ENCODE measurements around the gene CLK4.

CLK4 gene

DNA sequence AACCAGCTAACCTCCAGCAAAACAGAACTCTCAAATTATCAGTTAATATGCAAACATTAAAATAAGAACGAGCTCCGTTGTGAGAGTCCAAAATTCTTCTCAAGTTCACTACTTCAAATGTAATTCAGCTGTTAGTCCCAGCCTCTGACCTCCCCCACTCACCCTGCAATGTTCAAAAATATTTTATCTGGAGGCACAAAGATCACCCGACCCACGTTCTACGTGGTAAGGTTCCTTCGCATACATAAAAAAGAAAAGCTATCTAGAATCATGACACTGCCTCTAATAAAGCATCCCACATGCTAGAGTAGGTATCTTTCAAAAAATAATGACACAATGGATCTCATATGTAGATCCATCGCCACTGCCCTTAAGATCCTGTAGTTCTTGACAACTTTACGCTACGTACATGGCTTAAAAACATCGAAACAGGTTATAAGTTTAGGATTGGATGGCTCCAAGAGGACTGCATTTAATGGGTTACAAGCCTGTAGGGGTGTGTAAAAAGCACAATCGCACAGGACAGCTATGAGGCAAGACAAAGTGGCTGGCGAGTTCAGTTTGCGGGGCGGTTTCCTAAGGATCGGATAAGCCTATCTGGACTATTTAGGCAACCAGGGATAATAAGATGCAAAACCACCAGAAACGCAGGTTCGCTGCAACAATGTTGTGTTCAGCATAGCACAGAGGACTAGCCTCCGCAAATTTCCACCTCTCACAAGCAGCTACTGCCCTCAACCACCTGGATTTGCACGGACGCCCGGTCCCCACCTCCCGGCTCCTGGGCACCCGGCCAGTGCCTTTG, 969 bp downstream of the CLK4 start:
- H3K27me3 ChIP-seq (ENCODE audit: low read depth): no peaks in the 10 kb centered on the region
- 0 out of 2 replicates have a peak, but pooled peaks cover 3% of the 10 kb centered on the region for H3K9me3 ChIP-seq
- peak overlapping the region; percentile 93 for H3K4me3 ChIP-seq
- peaks cover 28% of the 10 kb centered on the region for H3K36me3 ChIP-seq (replicated peaks)
- in situ Hi-C loops (cut with MboI; ENCODE audit: low sequenced_read_pairs): no loop called here
- peak in 1 of 2 experiments; percentile 30 for DNase-seq (ENCODE audit: low spot score in 2 of 2)
- H3K4me1 ChIP-seq: peaks cover 10% of the 10 kb centered on the region

DNA sequence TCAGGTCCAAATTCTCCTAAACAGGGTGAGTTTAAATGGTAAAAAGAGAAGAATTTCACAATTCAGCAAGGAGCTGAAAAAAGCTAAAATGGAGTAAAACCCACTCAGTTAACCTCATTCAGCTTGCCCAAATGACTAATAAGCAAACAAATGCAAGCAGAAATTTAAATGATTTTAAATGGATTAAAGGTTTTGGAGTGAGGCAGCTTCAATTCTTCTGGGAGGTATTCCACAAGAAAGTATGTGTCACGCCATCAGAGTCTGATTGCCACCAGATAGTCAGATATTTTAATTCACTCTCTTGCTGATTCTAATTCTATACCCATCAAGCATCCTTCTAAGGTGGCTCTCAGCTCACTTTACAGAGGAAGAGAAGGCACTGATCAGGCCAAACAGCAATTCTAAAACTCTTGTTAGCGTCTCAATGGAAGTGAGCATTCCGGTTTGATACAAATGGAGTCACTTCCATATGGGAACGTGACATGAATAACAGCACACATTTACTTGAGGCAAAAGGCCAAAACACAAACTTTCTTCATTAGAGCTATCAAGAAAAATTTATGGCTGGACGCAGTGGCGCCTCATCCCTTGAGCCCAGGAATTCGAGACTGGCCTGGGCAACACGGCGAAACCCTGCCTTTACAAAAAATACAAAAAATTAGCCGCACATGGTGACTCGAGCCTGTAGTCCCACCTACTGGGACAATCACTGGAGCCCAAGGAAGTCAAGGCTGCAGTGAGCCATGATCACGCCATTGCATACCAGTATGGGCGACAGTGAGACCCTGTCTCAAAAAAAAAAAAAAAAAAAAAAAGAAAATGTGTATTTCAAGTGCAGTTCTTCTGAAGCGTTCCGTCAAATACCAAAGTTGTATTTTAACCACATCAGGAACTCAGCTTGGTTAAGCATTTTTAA, 2.0 kb downstream of the CLK4 start:
- peak in 1 of 2 experiments; percentile 35 for DNase-seq (ENCODE audit: low spot score in 2 of 2)
- H3K4me1 ChIP-seq: peaks cover 10% of the 10 kb centered on the region
- in situ Hi-C loops (cut with MboI; ENCODE audit: low sequenced_read_pairs): no loop called here
- 0 out of 2 replicates have a peak, but pooled peaks cover 3% of the 10 kb centered on the region for H3K9me3 ChIP-seq
- H3K4me3 ChIP-seq: peak overlapping the region; percentile 93
- H3K27me3 ChIP-seq (ENCODE audit: low read depth): no peaks in the 10 kb centered on the region
- H3K36me3 ChIP-seq (replicated peaks): peaks cover 38% of the 10 kb centered on the region

DNA sequence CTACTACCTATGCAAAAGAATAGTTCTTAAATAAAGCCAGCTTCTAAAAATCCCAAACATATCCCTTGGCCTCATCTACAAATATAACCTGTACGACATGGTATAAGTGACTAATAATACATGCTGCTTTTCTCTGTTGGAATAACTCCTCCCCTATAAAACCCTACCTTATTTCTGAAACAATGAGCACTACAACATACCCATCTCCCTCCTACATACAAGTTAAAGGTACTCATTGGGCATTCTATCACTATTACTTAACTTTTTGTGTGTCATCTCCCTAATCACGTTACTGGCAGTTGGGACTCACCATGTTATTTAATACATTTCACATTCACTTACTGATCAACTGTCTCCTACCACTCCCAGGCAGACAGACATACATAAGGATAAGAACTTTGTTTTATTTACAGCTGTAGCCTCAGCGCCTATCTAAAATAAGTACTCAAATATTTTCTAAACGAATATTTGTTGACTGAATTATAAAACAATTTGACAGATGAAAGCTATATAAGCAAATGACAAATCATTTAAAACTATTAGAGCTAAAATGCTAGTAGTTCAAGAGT, 4.1 kb downstream of the CLK4 start:
- H3K4me1 ChIP-seq: peaks cover 10% of the 10 kb centered on the region
- no peak overlapping the region for H3K4me3 ChIP-seq
- in situ Hi-C loops (cut with MboI; ENCODE audit: low sequenced_read_pairs): no loop called here
- H3K36me3 ChIP-seq (replicated peaks): peaks cover 56% of the 10 kb centered on the region
- 0 out of 2 replicates have a peak, but pooled peaks cover 3% of the 10 kb centered on the region for H3K9me3 ChIP-seq
- no peaks in the 10 kb centered on the region for H3K27me3 ChIP-seq (ENCODE audit: low read depth)
- no peak for DNase-seq (ENCODE audit: low spot score in 2 of 2)

DNA sequence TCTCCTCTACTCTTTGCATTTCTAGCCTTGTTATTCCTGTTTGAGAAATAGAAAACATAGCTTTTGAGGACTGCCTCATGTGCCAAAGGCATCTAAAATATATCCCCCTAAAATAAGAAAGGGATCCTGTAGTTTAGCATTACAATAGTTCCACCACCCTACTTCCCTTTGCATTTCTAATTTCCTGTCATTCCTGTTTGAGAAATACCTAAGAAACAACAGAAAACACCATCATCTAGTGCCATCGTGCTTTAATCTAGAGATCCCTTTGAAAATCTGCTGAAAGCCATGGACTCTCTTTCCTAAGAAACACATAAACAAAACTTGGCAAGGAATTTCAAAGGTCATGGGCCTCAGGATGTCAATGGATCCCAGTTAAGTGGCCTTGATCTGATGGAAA, 7.5 kb downstream of the CLK4 start:
- peaks cover 5% of the 10 kb centered on the region for H3K4me1 ChIP-seq
- no peaks in the 10 kb centered on the region for H3K27me3 ChIP-seq (ENCODE audit: low read depth)
- no peak for DNase-seq (ENCODE audit: low spot score in 2 of 2)
- peaks cover 87% of the 10 kb centered on the region for H3K36me3 ChIP-seq (replicated peaks)
- in situ Hi-C loops (cut with MboI; ENCODE audit: low sequenced_read_pairs): no loop called here
- no peaks in the 10 kb centered on the region for H3K9me3 ChIP-seq
- H3K4me3 ChIP-seq: no peak overlapping the region

DNA sequence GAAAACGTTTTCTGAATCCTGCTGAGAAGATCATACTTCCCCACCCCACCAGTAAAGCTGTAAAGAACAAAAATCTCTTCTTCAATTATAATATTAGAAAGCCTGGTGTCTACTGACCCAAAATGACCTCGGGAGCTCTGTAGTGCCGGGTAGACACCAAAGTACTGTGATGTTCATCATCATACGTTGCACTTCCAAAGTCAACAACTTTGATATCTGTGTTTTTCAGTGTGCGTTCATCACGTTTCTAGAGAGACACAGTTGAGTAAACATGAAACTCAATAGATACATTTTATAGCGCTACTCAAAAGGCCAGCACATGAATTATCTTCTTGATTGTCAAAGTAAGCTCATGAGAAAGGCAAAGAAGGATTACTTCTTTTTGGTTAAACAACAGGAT, 14.6 kb downstream of the CLK4 start:
- H3K27me3 ChIP-seq (ENCODE audit: low read depth): no peaks in the 10 kb centered on the region
- no peaks in the 10 kb centered on the region for H3K9me3 ChIP-seq
- in situ Hi-C loops (cut with MboI; ENCODE audit: low sequenced_read_pairs): no loop called here
- DNase-seq (ENCODE audit: low spot score in 2 of 2): no peak
- H3K36me3 ChIP-seq (replicated peaks): peaks cover 85% of the 10 kb centered on the region
- H3K4me1 ChIP-seq: no peaks in the 10 kb centered on the region
- H3K4me3 ChIP-seq: no peak overlapping the region

DNA sequence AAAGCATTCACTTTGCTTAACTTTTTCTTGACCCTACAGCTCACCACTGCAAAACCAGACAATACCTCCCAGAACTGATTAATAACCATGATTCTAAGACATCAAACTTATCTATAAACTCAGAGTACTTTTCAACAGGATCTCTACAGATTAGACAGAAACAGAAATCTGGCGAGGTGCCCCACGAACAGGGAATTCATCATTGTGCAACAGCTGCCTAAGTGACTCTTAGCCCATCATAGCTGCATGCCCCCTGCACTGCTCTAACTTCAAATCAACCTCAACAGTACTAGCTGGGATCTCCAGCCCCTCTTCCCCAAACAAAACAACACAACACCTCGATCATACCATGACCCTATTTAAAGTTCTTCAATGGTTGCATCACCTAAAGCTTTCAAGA, 20.6 kb downstream of the CLK4 start:
- no peak for DNase-seq (ENCODE audit: low spot score in 2 of 2)
- Histone ChIP-seq H3K27me3 (ENCODE audit: low read depth) (no peaks in the 10 kb centered on the region), H3K36me3 (replicated peaks) (peaks cover 77% of the 10 kb centered on the region), H3K4me1 (no peaks in the 10 kb centered on the region), H3K9me3 (no peaks in the 10 kb centered on the region), H3K4me3 (no peak overlapping the region)
- in situ Hi-C loops (cut with MboI; ENCODE audit: low sequenced_read_pairs): no loop called here

DNA sequence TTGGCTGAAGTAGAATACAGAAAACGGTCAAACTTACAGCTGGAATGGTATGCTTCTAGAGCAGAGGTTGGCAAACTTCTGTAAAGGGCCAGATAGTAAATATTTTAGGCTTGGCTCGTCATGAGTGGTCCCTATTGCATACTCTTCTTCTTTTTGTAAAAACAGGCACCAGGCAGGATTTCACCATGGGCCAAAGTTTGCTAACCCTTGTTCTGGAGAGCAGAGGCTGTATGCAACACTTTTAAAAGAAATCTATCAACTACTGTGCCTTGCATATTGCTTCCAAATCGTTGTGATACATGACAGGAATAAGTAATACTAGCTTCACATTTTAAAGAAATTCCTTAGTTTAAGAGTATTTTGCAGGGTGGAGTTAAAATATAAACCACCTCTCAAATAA, 21.1 kb downstream of the CLK4 start:
- H3K9me3 ChIP-seq: no peaks in the 10 kb centered on the region
- peaks cover 74% of the 10 kb centered on the region for H3K36me3 ChIP-seq (replicated peaks)
- no peak for DNase-seq (ENCODE audit: low spot score in 2 of 2)
- no peaks in the 10 kb centered on the region for H3K4me1 ChIP-seq
- H3K4me3 ChIP-seq: no peak overlapping the region
- in situ Hi-C loops (cut with MboI; ENCODE audit: low sequenced_read_pairs): no loop called here
- no peaks in the 10 kb centered on the region for H3K27me3 ChIP-seq (ENCODE audit: low read depth)

DNA sequence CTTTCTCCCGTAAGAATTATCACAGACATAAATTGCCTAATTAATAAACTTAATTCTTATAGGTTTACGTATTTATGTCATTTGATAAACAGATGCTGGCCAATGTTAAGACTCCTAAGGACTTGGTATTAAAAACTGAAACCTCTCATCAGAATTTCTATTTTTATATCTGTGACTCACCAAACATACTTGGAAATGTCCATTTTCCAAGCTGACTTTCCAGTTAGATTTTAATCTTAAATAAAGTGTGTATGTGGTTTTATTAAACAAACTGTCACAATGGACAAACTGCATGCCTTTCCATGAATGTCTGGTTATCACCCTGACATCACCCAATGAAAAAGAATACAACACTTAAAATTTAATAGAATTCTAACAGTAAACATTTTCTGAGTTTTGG, 24.1 kb downstream of the CLK4 start:
- H3K36me3 ChIP-seq (replicated peaks): peaks cover 55% of the 10 kb centered on the region
- H3K27me3 ChIP-seq (ENCODE audit: low read depth): no peaks in the 10 kb centered on the region
- no peak overlapping the region for H3K4me3 ChIP-seq
- no peaks in the 10 kb centered on the region for H3K9me3 ChIP-seq
- no peak for DNase-seq (ENCODE audit: low spot score in 2 of 2)
- no peaks in the 10 kb centered on the region for H3K4me1 ChIP-seq
- in situ Hi-C loops (cut with MboI; ENCODE audit: low sequenced_read_pairs): no loop called here

DNA sequence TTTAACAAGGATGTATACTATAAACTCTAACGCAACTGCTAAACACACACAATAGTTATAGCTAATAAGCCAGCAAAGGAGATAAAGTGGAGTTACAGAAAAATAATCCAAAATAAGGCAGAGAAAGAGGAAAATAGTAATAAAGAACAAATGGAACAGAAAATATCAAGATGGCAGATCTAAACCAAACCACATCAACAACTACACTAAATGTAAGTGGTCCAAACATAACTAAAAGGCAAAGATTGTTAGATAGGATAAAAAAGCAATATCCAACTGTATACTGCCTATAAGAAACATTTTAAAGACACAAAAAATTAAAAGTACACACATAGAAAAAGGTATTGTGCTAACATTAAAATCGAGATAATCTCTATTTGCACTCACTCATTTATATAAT, 31.1 kb downstream of the CLK4 start:
- H3K27me3 ChIP-seq (ENCODE audit: low read depth): no peaks in the 10 kb centered on the region
- H3K36me3 ChIP-seq (replicated peaks): no peaks in the 10 kb centered on the region; the same call in 1 of the 2 replicates
- H3K4me3 ChIP-seq: no peak overlapping the region
- DNase-seq (ENCODE audit: low spot score in 2 of 2): no peak
- 0 out of 2 replicates have a peak, but pooled peaks cover 5% of the 10 kb centered on the region for H3K9me3 ChIP-seq
- H3K4me1 ChIP-seq: no peaks in the 10 kb centered on the region
- in situ Hi-C loops (cut with MboI; ENCODE audit: low sequenced_read_pairs): no loop called here

DNA sequence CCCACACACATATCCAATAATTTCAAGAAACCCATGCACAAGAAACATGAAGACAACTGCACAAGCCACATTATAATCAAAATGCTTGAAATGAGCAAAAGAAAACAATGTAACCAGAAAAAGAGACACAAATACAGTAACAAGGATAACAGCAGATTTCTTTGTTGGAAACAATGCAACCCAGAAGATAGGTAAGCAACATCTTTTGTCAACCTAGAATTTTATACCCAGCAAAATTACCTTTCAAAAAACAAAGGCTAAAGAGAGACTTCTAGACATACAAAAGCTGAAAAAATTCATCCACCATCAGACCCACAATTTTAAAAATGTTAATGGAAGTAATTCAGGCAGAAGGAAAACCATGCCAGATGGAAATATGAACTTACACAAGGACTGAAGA, 31.7 kb downstream of the CLK4 start:
- H3K27me3 ChIP-seq (ENCODE audit: low read depth): no peaks in the 10 kb centered on the region
- no peak overlapping the region for H3K4me3 ChIP-seq
- H3K36me3 ChIP-seq (replicated peaks): no peaks in the 10 kb centered on the region; the same call in 1 of the 2 replicates
- DNase-seq (ENCODE audit: low spot score in 2 of 2): no peak
- H3K9me3 ChIP-seq: 0 out of 2 replicates have a peak, but pooled peaks cover 5% of the 10 kb centered on the region
- no peaks in the 10 kb centered on the region for H3K4me1 ChIP-seq
- in situ Hi-C loops (cut with MboI; ENCODE audit: low sequenced_read_pairs): no loop called here

DNA sequence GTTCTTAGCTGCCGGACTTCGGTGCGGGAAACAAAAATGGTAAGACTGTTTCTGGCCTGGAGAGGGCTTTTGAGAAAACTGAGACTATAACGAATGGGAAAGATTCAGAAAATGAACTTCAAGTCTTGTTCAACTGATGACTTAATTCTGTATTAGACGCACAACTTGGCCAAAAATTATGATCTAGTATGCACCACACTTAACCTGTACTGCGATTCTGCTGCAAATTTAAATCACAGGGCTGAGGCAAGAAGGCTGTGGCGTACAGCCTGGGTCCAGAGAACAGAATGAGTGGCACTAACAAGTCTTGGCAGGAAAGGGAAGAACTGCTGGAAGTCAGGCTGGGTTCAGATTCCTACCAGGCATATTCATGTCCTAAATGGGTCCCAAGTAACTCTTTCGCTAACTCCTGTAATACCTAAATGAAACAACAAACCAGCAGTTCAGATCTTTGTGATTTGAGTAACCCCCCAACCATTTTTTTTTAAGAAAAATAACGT, 35.9 kb downstream of the CLK4 start:
- no peak for DNase-seq (ENCODE audit: low spot score in 2 of 2)
- in situ Hi-C loops (cut with MboI; ENCODE audit: low sequenced_read_pairs): loop anchor here (5.0 kb wide), 1 partner anchor 309 kb away; no protein-coding TSS in a partner anchor
- Histone ChIP-seq H3K36me3 (replicated peaks) (no peaks in the 10 kb centered on the region), H3K9me3 (0 out of 2 replicates have a peak, but pooled peaks cover 5% of the 10 kb centered on the region), H3K27me3 (ENCODE audit: low read depth) (0 out of 2 replicates have a peak, but pooled peaks cover 2% of the 10 kb centered on the region), H3K4me3 (peak overlapping the region; percentile 33), H3K4me1 (no peaks in the 10 kb centered on the region)

DNA sequence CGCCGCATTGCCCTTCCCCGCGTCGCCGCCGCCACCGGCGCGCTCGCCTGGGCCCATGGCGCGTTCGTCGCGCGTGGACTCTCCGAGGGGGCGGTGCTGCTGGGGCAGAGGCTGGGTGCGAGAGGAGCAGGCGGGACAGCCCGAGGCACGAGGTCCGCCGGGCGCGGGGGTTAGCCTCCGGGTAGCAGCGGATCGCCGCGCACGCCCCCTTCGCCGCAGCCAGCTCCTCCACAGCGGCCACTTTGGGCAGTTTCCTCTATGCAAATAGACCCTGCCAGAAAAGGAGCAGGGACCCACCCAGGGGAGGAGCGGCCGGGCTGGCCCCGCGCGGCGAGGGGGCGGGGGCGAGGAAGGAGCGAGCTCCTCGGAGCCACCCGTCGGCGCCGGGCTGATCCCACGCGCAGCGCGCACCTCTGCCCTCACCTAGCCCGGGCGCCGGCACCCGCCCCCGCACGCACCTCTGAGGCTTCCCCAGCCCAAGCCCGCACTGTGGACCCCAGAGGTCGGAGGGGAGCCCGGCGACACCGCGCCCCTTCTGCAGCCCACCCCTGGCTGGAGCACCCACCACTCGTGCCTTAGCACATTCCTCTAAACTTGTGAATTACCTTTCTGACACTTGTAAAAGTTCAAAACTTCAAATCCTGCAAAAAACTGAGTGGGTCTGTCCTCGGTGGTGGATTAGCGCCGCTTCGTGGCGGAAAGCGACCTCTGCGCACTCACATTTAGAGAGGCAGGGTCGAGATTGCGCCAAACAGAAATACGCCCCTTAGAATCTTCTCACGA, 36.5 kb downstream of the CLK4 start, which contains the start of gene COL23A1:
COL23A1 (minus strand) TSS at position 253 of the 783 bp plus-strand sequence.
- in situ Hi-C loops (cut with MboI; ENCODE audit: low sequenced_read_pairs): loop anchor here (5.0 kb wide), 1 partner anchor 308 kb away; no protein-coding TSS in a partner anchor
- no peaks in the 10 kb centered on the region for H3K36me3 ChIP-seq (replicated peaks)
- H3K4me1 ChIP-seq: no peaks in the 10 kb centered on the region
- DNase-seq (ENCODE audit: low spot score in 2 of 2): peak; percentile 61 to 79
- H3K27me3 ChIP-seq (ENCODE audit: low read depth): 0 out of 2 replicates have a peak, but pooled peaks cover 2% of the 10 kb centered on the region
- 0 out of 2 replicates have a peak, but pooled peaks cover 4% of the 10 kb centered on the region for H3K9me3 ChIP-seq
- H3K4me3 ChIP-seq: peak within 1 kb of the TSS; percentile 33

Data from HAP-1 (cell line).